Mammary epithelial cell (primary cell): ENCODE measurements around the gene TNIK.

Experiments used
- CTCF ChIP-seq, 2 donors: IDR thresholded peaks in 1 of 2; conservative IDR thresholded peaks in 1 of 2; 2 replicates each; pipeline ENCODE4 v1.5.1; 2011 to 2012; ENCODE audit warnings: inconsistent platforms in 2 of 2, low read length in 2 of 2, mild to moderate bottlenecking in 2 of 2, control low read depth in 1 of 2, low read depth in 1 of 2; ENCODE audit not compliant: insufficient read depth in 1 of 2; ENCODE audit errors: extremely low read depth in 1 of 2
- EZH2 ChIP-seq: IDR thresholded peaks from 2 replicates; pipeline ENCODE4 v1.6.1; 2012; ENCODE audit warnings: low read length, inconsistent platforms, borderline replicate concordance

DNA sequence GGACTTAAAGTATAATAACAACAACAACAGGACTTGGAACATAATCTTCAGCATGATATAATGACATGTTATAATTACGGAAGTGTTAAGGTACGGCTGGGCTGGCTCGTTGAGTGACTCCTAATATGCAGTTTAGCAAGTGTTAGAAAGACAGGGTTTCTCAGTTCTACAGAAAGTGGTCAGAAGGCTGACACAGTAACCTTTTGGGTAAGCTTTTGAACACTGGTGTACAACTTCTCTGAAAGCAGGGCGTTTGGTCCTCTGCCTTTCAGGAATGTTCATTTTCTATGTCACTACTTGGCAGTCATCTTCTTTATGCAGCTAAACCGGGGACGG lies 300.4 kb downstream of the TNIK start:
- TF ChIP-seq CTCF (conservative IDR thresholded peaks at IDR 0.05 in 1 of 2, IDR thresholded peaks at IDR 0.05 in 1 of 2; ENCODE audit: extremely low read depth in 1 of 2, insufficient read depth in 1 of 2, low read depth in 1 of 2, low read length in 2 of 2) (no peak), EZH2 (no peak)
